HepG2 (cell line): Measurements from ENCODE around the gene ZNF223.

Experiments used
- ASH2L ChIP-seq: fragments of 300-600, 200-600 bp; sonication (generic); IDR thresholded peaks from 2 replicates; pipeline ENCODE4 v1.7.0; 2017; ENCODE audit warnings: low read depth, mild to moderate bottlenecking, moderate library complexity, mixed read lengths, low read length; ENCODE audit not compliant: insufficient read length
- BCL3 ChIP-seq: sonication (generic); formaldehyde crosslinking; IDR thresholded peaks from 2 replicates; pipeline ENCODE4 v1.5.1; 2020; ENCODE audit warnings: mild to moderate bottlenecking, missing genetic modification reagents, moderate library complexity
- BRCA1 ChIP-seq: sonication (generic); formaldehyde crosslinking; IDR thresholded peaks from 2 replicates; pipeline ENCODE4 v1.4.0; 2020; ENCODE audit warnings: missing genetic modification reagents
- CHD2 ChIP-seq: IDR thresholded peaks from 2 replicates; pipeline ENCODE4 v1.6.1; 2011; ENCODE audit warnings: low read depth, low read length, improper control_type of control experiment
- E2F1 ChIP-seq: sonication (generic); formaldehyde crosslinking; IDR thresholded peaks from 2 replicates; pipeline ENCODE4 v1.5.0; 2020; ENCODE audit warnings: missing genetic modification reagents
- TF ChIP-seq, protein P1 (sequence below): sonication (generic); formaldehyde crosslinking; IDR thresholded peaks from 2 replicates; pipeline ENCODE4 v1.5.0; 2020; ENCODE audit warnings: mild to moderate bottlenecking, missing genetic modification reagents, moderate library complexity
- TF ChIP-seq, protein P2 (sequence below): sonication (generic); formaldehyde crosslinking; IDR thresholded peaks from 2 replicates; pipeline ENCODE4 v1.4.0; 2020; ENCODE audit warnings: missing genetic modification reagents, mild to moderate bottlenecking, borderline replicate concordance

DNA sequence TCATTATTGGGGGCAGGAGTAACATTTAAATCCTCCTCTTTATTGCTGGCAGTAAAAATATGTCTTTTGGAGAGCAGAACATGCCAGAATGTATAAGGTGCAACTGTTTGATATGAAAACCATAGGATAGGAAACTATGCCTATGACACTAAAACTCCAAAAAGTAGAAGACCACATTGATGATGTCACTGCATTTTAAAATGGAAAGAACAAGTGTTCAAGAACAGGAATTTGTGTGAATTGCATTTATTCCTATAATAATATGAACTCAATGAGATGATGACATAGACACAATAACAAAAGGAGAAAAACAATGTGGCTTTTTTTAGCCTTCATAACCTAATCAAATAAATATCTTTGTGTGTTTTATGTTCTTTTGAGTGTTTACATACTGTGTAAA lies 57.6 kb downstream of the ZNF223 start:
- TF ChIP-seq BRCA1: no peak
- TF ChIP-seq, protein P1, sequence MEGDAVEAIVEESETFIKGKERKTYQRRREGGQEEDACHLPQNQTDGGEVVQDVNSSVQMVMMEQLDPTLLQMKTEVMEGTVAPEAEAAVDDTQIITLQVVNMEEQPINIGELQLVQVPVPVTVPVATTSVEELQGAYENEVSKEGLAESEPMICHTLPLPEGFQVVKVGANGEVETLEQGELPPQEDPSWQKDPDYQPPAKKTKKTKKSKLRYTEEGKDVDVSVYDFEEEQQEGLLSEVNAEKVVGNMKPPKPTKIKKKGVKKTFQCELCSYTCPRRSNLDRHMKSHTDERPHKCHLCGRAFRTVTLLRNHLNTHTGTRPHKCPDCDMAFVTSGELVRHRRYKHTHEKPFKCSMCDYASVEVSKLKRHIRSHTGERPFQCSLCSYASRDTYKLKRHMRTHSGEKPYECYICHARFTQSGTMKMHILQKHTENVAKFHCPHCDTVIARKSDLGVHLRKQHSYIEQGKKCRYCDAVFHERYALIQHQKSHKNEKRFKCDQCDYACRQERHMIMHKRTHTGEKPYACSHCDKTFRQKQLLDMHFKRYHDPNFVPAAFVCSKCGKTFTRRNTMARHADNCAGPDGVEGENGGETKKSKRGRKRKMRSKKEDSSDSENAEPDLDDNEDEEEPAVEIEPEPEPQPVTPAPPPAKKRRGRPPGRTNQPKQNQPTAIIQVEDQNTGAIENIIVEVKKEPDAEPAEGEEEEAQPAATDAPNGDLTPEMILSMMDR (CRISPR knock-in tag): no peak
- no peak for TF ChIP-seq E2F1 (CRISPR knock-in tag)
- TF ChIP-seq ASH2L: no peak
- TF ChIP-seq, protein P2, sequence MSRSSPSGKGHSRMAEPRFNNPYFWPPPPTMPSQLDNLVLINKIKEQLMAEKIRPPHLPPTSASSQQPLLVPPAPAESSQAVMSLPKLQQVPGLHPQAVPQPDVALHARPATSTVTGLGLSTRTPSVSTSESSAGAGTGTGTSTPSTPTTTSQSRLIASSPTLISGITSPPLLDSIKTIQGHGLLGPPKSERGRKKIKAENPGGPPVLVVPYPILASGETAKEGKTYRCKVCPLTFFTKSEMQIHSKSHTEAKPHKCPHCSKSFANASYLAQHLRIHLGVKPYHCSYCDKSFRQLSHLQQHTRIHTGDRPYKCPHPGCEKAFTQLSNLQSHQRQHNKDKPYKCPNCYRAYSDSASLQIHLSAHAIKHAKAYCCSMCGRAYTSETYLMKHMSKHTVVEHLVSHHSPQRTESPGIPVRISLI (CRISPR knock-in tag): no peak
- no peak for TF ChIP-seq BCL3 (CRISPR knock-in tag)
- no peak for TF ChIP-seq CHD2
